ENCODE results near the gene SLMAP.

The SLMAP gene

GRCh38 chr3:57973715-57974477 lies 217.8 kb downstream of the SLMAP start:
- H3K4me3 ChIP-seq (ENCODE audit: low read depth, low read length), result no peak overlapping the region
- H2BK5ac ChIP-seq (ENCODE audit: low read depth, low read length, poor library complexity), result peak overlapping the region; percentile 44
- peak overlapping the region; percentile 19 for H3K4ac ChIP-seq (ENCODE audit: low read depth, low read length)
- peak; percentile 59 to 81 for DNase-seq
- peak overlapping the region; percentile 49 for H3K14ac ChIP-seq (ENCODE audit: low read length)
- no peak overlapping the region for H2AFZ ChIP-seq (ENCODE audit: insufficient read depth, low read length, poor library complexity)
- peak overlapping the region; percentile 64 for H4K91ac ChIP-seq (ENCODE audit: low read depth, low read length)
- H3K79me2 ChIP-seq (ENCODE audit: control insufficient read depth, insufficient read depth, low read length, poor library complexity), result peaks cover 2% of the 10 kb centered on the region
- no peak overlapping the region for H3K4me2 ChIP-seq (ENCODE audit: low read length)
- H4K8ac ChIP-seq (ENCODE audit: low read depth, low read length), result peak overlapping the region; percentile 64
- no peaks in the 10 kb centered on the region for H3K9me3 ChIP-seq (ENCODE audit: insufficient read depth, low read depth, low read length)
- H3K79me1 ChIP-seq (ENCODE audit: low read length), result peaks cover 33% of the 10 kb centered on the region
- H4K12ac ChIP-seq (ENCODE audit: low read depth, low read length), result no peak overlapping the region
- no peak overlapping the region for H3K9ac ChIP-seq (ENCODE audit: low read length)
- H2AK5ac ChIP-seq (ENCODE audit: low read length), result peak overlapping the region; percentile 49
- H2BK12ac ChIP-seq (ENCODE audit: low read length), result peak overlapping the region; percentile 79
- peak overlapping the region; percentile 52 for H3K18ac ChIP-seq (ENCODE audit: low read length)
- H3K27me3 ChIP-seq (ENCODE audit: insufficient read depth, low read length), result no peaks in the 10 kb centered on the region
- no peak overlapping the region for H3K23ac ChIP-seq (ENCODE audit: low read length)
- H3K4me1 ChIP-seq (ENCODE audit: control insufficient read depth in 1 of 2, insufficient read depth in 2 of 2, low read length in 2 of 2), result peaks cover 16 to 30% of the 10 kb centered on the region in 2 experiments
- no CpG with 5 or more reads among the region's 13 CpGs for WGBS (ENCODE audit: extremely low coverage, insufficient coverage, insufficient read length)
- peak overlapping the region; percentile 85 for H2BK120ac ChIP-seq (ENCODE audit: insufficient read depth, low read length, poor library complexity)
- no peaks in the 10 kb centered on the region for H3K36me3 ChIP-seq (ENCODE audit: control insufficient read depth in 1 of 2, insufficient read depth in 2 of 2, low read length in 2 of 2)
- peak overlapping the region; percentile 64 for H3K27ac ChIP-seq (ENCODE audit: low read depth, low read length)

GRCh38 chr3:57974796-57975388 lies 218.8 kb downstream of the SLMAP start:
- DNase-seq, result peak; percentile 90 to 95
- Histone ChIP-seq H4K12ac (ENCODE audit: low read depth, low read length) (peak overlapping the region; percentile 6), H2AFZ (ENCODE audit: insufficient read depth, low read length, poor library complexity) (no peak overlapping the region), H3K9ac (ENCODE audit: low read length) (no peak overlapping the region), H3K4me3 (ENCODE audit: low read depth, low read length) (no peak overlapping the region), H3K4me2 (ENCODE audit: low read length) (no peak overlapping the region), H4K8ac (ENCODE audit: low read depth, low read length) (peak overlapping the region; percentile 24), H3K14ac (ENCODE audit: low read length) (peak overlapping the region; percentile 29), H2BK120ac (ENCODE audit: insufficient read depth, low read length, poor library complexity) (peak overlapping the region; percentile 86), H4K91ac (ENCODE audit: low read depth, low read length) (peak overlapping the region; percentile 53), H3K4me1 (ENCODE audit: control insufficient read depth in 1 of 2, insufficient read depth in 2 of 2, low read length in 2 of 2) (peaks cover 10 to 28% of the 10 kb centered on the region in 2 experiments), H3K9me3 (ENCODE audit: insufficient read depth, low read depth, low read length) (no peaks in the 10 kb centered on the region), H3K4ac (ENCODE audit: low read depth, low read length) (peak overlapping the region; percentile 37), H3K27me3 (ENCODE audit: insufficient read depth, low read length) (no peaks in the 10 kb centered on the region), H2BK12ac (ENCODE audit: low read length) (peak overlapping the region; percentile 41), H3K27ac (ENCODE audit: low read depth, low read length) (peak overlapping the region; percentile 42), H3K79me2 (ENCODE audit: control insufficient read depth, insufficient read depth, low read length, poor library complexity) (peaks cover 2% of the 10 kb centered on the region), H3K23ac (ENCODE audit: low read length) (no peak overlapping the region), H3K18ac (ENCODE audit: low read length) (peak overlapping the region; percentile 73), H3K79me1 (ENCODE audit: low read length) (peaks cover 29% of the 10 kb centered on the region), H3K36me3 (ENCODE audit: control insufficient read depth in 1 of 2, insufficient read depth in 2 of 2, low read length in 2 of 2) (no peaks in the 10 kb centered on the region), H2BK5ac (ENCODE audit: low read depth, low read length, poor library complexity) (peak overlapping the region; percentile 42), H2AK5ac (ENCODE audit: low read length) (no peak overlapping the region)
- no CpG with 5 or more reads among the region's 6 CpGs for WGBS (ENCODE audit: extremely low coverage, insufficient coverage, insufficient read length)

DNA sequence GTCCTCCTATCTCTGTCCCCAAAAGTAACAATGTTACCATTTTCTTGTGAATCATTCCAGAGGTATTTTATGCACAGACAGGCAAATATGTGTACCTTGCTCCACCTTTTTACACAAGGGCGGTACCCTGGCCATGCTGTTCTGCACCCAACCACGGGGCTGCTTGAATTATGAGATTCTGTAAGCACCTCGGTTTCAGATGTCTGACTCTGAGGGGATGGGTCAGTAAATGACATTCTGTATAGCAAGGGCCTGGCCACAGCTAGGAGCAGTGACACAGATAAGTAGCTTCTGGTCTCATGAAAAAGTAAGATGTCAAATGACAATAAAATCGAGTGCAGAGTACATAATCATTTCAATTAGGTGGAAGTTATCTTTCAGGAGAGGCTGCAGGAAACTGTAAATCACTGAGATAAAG lies 221.7 kb downstream of the SLMAP start:
- H3K79me1 ChIP-seq (ENCODE audit: low read length), result peaks cover 18% of the 10 kb centered on the region
- H2BK5ac ChIP-seq (ENCODE audit: low read depth, low read length, poor library complexity), result no peak overlapping the region
- H3K27me3 ChIP-seq (ENCODE audit: insufficient read depth, low read length), result no peaks in the 10 kb centered on the region
- H3K4me3 ChIP-seq (ENCODE audit: low read depth, low read length), result no peak overlapping the region
- no peaks in the 10 kb centered on the region for H3K79me2 ChIP-seq (ENCODE audit: control insufficient read depth, insufficient read depth, low read length, poor library complexity)
- no peaks in the 10 kb centered on the region for H3K9me3 ChIP-seq (ENCODE audit: insufficient read depth, low read depth, low read length)
- no CpG with 5 or more reads among the region's 4 CpGs for WGBS (ENCODE audit: extremely low coverage, insufficient coverage, insufficient read length)
- H3K4me1 ChIP-seq (ENCODE audit: control insufficient read depth in 1 of 2, insufficient read depth in 2 of 2, low read length in 2 of 2), result peaks cover 8 to 20% of the 10 kb centered on the region in 2 experiments
- no peak overlapping the region for H2BK120ac ChIP-seq (ENCODE audit: insufficient read depth, low read length, poor library complexity)
- no peaks in the 10 kb centered on the region for H3K36me3 ChIP-seq (ENCODE audit: control insufficient read depth in 1 of 2, insufficient read depth in 2 of 2, low read length in 2 of 2)
- H4K12ac ChIP-seq (ENCODE audit: low read depth, low read length), result no peak overlapping the region
- H3K9ac ChIP-seq (ENCODE audit: low read length), result no peak overlapping the region
- no peak overlapping the region for H3K18ac ChIP-seq (ENCODE audit: low read length)
- DNase-seq, result peak in 1 of 2 donors; percentile 67
- no peak overlapping the region for H3K4ac ChIP-seq (ENCODE audit: low read depth, low read length)
- no peak overlapping the region for H3K23ac ChIP-seq (ENCODE audit: low read length)
- no peak overlapping the region for H3K4me2 ChIP-seq (ENCODE audit: low read length)
- H3K14ac ChIP-seq (ENCODE audit: low read length), result no peak overlapping the region
- no peak overlapping the region for H4K91ac ChIP-seq (ENCODE audit: low read depth, low read length)
- no peak overlapping the region for H3K27ac ChIP-seq (ENCODE audit: low read depth, low read length)
- no peak overlapping the region for H4K8ac ChIP-seq (ENCODE audit: low read depth, low read length)
- no peak overlapping the region for H2BK12ac ChIP-seq (ENCODE audit: low read length)
- H2AK5ac ChIP-seq (ENCODE audit: low read length), result no peak overlapping the region
- H2AFZ ChIP-seq (ENCODE audit: insufficient read depth, low read length, poor library complexity), result no peak overlapping the region

- Histone ChIP-seq H3K79me1 (ENCODE audit: low read length) (peaks cover 15% of the 10 kb centered on the region), H3K4me2 (ENCODE audit: low read length) (no peak overlapping the region), H3K36me3 (ENCODE audit: control insufficient read depth in 1 of 2, insufficient read depth in 2 of 2, low read length in 2 of 2) (no peaks in the 10 kb centered on the region), H3K9ac (ENCODE audit: low read length) (no peak overlapping the region), H3K4ac (ENCODE audit: low read depth, low read length) (no peak overlapping the region), H3K9me3 (ENCODE audit: insufficient read depth, low read depth, low read length) (no peaks in the 10 kb centered on the region), H3K18ac (ENCODE audit: low read length) (no peak overlapping the region), H3K27ac (ENCODE audit: low read depth, low read length) (no peak overlapping the region), H3K14ac (ENCODE audit: low read length) (no peak overlapping the region), H3K23ac (ENCODE audit: low read length) (no peak overlapping the region), H3K27me3 (ENCODE audit: insufficient read depth, low read length) (no peaks in the 10 kb centered on the region), H4K91ac (ENCODE audit: low read depth, low read length) (no peak overlapping the region), H2AFZ (ENCODE audit: insufficient read depth, low read length, poor library complexity) (no peak overlapping the region), H2AK5ac (ENCODE audit: low read length) (no peak overlapping the region), H2BK12ac (ENCODE audit: low read length) (no peak overlapping the region), H2BK120ac (ENCODE audit: insufficient read depth, low read length, poor library complexity) (no peak overlapping the region), H3K4me3 (ENCODE audit: low read depth, low read length) (no peak overlapping the region), H3K4me1 (ENCODE audit: control insufficient read depth in 1 of 2, insufficient read depth in 2 of 2, low read length in 2 of 2) (peaks cover 7 to 19% of the 10 kb centered on the region in 2 experiments), H4K12ac (ENCODE audit: low read depth, low read length) (no peak overlapping the region), H4K8ac (ENCODE audit: low read depth, low read length) (no peak overlapping the region), H3K79me2 (ENCODE audit: control insufficient read depth, insufficient read depth, low read length, poor library complexity) (no peaks in the 10 kb centered on the region), H2BK5ac (ENCODE audit: low read depth, low read length, poor library complexity) (no peak overlapping the region)
- DNase-seq, result no peak
- no CpG with 5 or more reads among the region's 8 CpGs for WGBS (ENCODE audit: extremely low coverage, insufficient coverage, insufficient read length)
Observed at GRCh38 chr3:57978316-57978715, 222.2 kb downstream of the SLMAP start.
